KBM-7 (cell line): Measurements from ENCODE around the gene ARID1A.
A peak's percentile ranks its signal among the peaks of the same experiment; 100 is the strongest.
"Not testable (repeated sequence)": the region's sequence is repeated elsewhere in the genome, so short reads cannot be mapped to it uniquely, and the experiment has no call there.

ENCODE experiments used
- DNase-seq: peaks from one replicate; pipeline ENCODE4 v3.0.0-alpha.2; 2015
- in situ Hi-C: fragments of 300-500 bp; cut with MboI; formaldehyde crosslinking; loops from 2 replicates; pipeline ENCODE4 v1.14.3; 2020; ENCODE audit warnings: low sequenced_read_pairs, low pct_unique_long_range_greater_than_20kb, mixed read lengths

The ARID1A gene

GRCh38 chr1:26724926-26725325 is 29.1 kb downstream of the ARID1A start:
- no peak for DNase-seq
- in situ Hi-C loops: no loop called here

- in situ Hi-C loops, DNase-seq: not testable (repeated sequence)
Measured at GRCh38 chr1:26725904-26726303, 30.1 kb downstream of the ARID1A start.

- in situ Hi-C loops: no loop called here
- no peak for DNase-seq
Measured at GRCh38 chr1:26726784-26727183, 31.0 kb downstream of the ARID1A start.

GRCh38 chr1:26727476-26727875 is 31.7 kb downstream of the ARID1A start:
- DNase-seq: no peak
- in situ Hi-C loops: no loop called here

- no peak for DNase-seq
- in situ Hi-C loops: no loop called here
Measured at GRCh38 chr1:26728645-26729044, 32.8 kb downstream of the ARID1A start.

GRCh38 chr1:26729633-26730032 is 33.8 kb downstream of the ARID1A start:
- in situ Hi-C loops: no loop called here
- DNase-seq: no peak

- in situ Hi-C loops: no loop called here
- no peak for DNase-seq
Measured at GRCh38 chr1:26730695-26731094, 34.9 kb downstream of the ARID1A start.

- in situ Hi-C loops: no loop called here
- no peak for DNase-seq
Measured at GRCh38 chr1:26731233-26731902, 35.6 kb downstream of the ARID1A start.

GRCh38 chr1:26733392-26733791 is 37.6 kb downstream of the ARID1A start:
- in situ Hi-C loops: no loop called here
- no peak for DNase-seq

- DNase-seq: no peak
- in situ Hi-C loops: no loop called here
Measured at GRCh38 chr1:26733982-26734381, 38.2 kb downstream of the ARID1A start.

- DNase-seq: no peak
- in situ Hi-C loops: no loop called here
Measured at GRCh38 chr1:26734501-26735058, 38.8 kb downstream of the ARID1A start.

- in situ Hi-C loops: no loop called here
- no peak for DNase-seq
Measured at GRCh38 chr1:26739329-26739914, 43.6 kb downstream of the ARID1A start.

GRCh38 chr1:26740023-26740634 is 44.3 kb downstream of the ARID1A start:
- in situ Hi-C loops: no loop called here
- no peak for DNase-seq

- no peak for DNase-seq
- in situ Hi-C loops: no loop called here
Measured at GRCh38 chr1:26740952-26741351, 45.1 kb downstream of the ARID1A start.

- in situ Hi-C loops: no loop called here
- no peak for DNase-seq
Measured at GRCh38 chr1:26743426-26744059, 47.7 kb downstream of the ARID1A start.

- peak; percentile 88 for DNase-seq
- in situ Hi-C loops: no loop called here
Measured at GRCh38 chr1:26744075-26744959, 48.5 kb downstream of the ARID1A start.

GRCh38 chr1:26745191-26745590 is 49.4 kb downstream of the ARID1A start:
- in situ Hi-C loops: no loop called here
- no peak for DNase-seq

- DNase-seq: no peak
Measured at GRCh38 chr1:26747048-26747447, 51.2 kb downstream of the ARID1A start.

GRCh38 chr1:26748351-26748750 is 52.5 kb downstream of the ARID1A start:
- no peak for DNase-seq

More at GRCh38 chr1:26747048-26747447, 51.2 kb downstream of the ARID1A start:
- in situ Hi-C loops: no loop called here

More at GRCh38 chr1:26748351-26748750, 52.5 kb downstream of the ARID1A start:
- in situ Hi-C loops: no loop called here
